Measurements from ENCODE around the gene OVAAL.

DNA sequence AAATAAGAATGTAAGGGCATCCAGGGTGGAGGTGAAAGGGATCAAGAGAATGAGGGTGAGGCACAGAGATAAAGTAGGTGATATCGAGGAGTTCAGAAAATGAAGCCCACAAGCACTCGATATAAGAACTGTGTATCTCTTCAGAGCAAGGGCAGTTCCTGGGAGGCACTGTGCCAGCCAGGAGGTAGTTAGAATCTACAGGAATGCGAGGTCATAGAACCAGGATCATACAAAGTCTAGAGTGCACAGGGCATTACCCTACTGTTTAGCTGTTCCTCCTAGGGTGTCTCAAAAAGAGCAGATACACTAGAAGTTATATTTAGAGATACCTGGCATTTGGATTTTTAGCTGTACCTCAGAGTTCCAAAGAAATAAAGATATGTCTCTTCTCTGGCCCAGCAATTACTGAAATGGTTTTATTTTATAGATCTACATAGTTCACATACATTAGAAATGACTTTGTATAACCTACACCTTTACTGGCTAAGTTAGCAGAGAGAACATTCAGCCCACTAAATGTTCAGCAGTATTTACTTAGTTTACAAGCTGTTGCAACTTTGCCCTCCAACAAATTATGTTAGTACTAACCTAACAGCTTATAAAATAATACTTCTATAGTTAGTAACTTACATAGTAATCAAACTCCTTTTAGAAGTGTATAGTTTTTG, 1.6 kb downstream of the OVAAL start:
- TF ChIP-seq, protein P1, sequence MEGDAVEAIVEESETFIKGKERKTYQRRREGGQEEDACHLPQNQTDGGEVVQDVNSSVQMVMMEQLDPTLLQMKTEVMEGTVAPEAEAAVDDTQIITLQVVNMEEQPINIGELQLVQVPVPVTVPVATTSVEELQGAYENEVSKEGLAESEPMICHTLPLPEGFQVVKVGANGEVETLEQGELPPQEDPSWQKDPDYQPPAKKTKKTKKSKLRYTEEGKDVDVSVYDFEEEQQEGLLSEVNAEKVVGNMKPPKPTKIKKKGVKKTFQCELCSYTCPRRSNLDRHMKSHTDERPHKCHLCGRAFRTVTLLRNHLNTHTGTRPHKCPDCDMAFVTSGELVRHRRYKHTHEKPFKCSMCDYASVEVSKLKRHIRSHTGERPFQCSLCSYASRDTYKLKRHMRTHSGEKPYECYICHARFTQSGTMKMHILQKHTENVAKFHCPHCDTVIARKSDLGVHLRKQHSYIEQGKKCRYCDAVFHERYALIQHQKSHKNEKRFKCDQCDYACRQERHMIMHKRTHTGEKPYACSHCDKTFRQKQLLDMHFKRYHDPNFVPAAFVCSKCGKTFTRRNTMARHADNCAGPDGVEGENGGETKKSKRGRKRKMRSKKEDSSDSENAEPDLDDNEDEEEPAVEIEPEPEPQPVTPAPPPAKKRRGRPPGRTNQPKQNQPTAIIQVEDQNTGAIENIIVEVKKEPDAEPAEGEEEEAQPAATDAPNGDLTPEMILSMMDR (IDR thresholded peaks at IDR 0.05; ENCODE audit: insufficient read depth, low read length), result no peak
- TF ChIP-seq POLR2AphosphoS5 (IDR thresholded peaks at IDR 0.05; ENCODE audit: low read depth) (no peak), REST (IDR thresholded peaks at IDR 0.05; ENCODE audit: insufficient replicate concordance, low read depth) (no peak)
